Measurements from ENCODE around the gene RALGPS2. TPM values are rescaled to one million over a fixed set of nuclear protein-coding genes. Genes with fewer than 3 reads are reported as not detected.

The RALGPS2 gene
- polyA plus RNA-seq, 1 of the 3 experiments (the other 2 are of a cell fraction), result 5.1 TPM

- TF ChIP-seq REST (IDR thresholded peaks at IDR 0.05; ENCODE audit: low read depth, low read length), result no peak
- TF ChIP-seq CHD2 (IDR thresholded peaks at IDR 0.05; ENCODE audit: low read length, partially characterized antibody), result no peak
- TF ChIP-seq RAD21 (IDR thresholded peaks at IDR 0.05; ENCODE audit: low read length), result no peak
- TF ChIP-seq TEAD4 (IDR thresholded peaks at IDR 0.05; ENCODE audit: borderline replicate concordance, insufficient read depth), result no peak
Measured at GRCh38 chr1:178916448-178917174, 191.6 kb downstream of the RALGPS2 start (continued).

GRCh38 chr1:178918308-178918707 lies 193.3 kb downstream of the RALGPS2 start:
- Histone ChIP-seq H3K79me2 (ENCODE audit: insufficient read depth) (no peaks in the 10 kb centered on the region), H3K27ac (ENCODE audit: low read depth in 2 of 2, low read length in 1 of 2) (no peak overlapping the region), H3K27me3 (ENCODE audit: insufficient read depth) (no peaks in the 10 kb centered on the region), H3K4me3 (ENCODE audit: low read depth in 2 of 2, low read length in 1 of 2) (no peak overlapping the region), H3K9me2 (no peaks in the 10 kb centered on the region), H2AFZ (ENCODE audit: low read depth) (no peak overlapping the region), H3F3A (replicated peaks; ENCODE audit: insufficient read depth) (no peaks in the 10 kb centered on the region), H3K9ac (no peak overlapping the region), H4K20me1 (ENCODE audit: insufficient read depth) (no peaks in the 10 kb centered on the region), H3K4me2 (no peak overlapping the region), H3K36me3 (replicated peaks in 1 of 2; ENCODE audit: control insufficient read depth in 1 of 2, insufficient read depth in 2 of 2, low read length in 1 of 2) (peaks cover 15 to 27% of the 10 kb centered on the region in 2 experiments), H3K9me3 (no peaks in the 10 kb centered on the region), H3K4me1 (ENCODE audit: control insufficient read depth in 1 of 2, insufficient read depth in 2 of 2, low read depth in 1 of 2, low read length in 1 of 2) (no peaks in the 10 kb centered on the region)
- no peak for TF ChIP-seq FOXM1 (IDR thresholded peaks at IDR 0.05; ENCODE audit: low read depth)
- TF ChIP-seq USF1 (IDR thresholded peaks at IDR 0.05; ENCODE audit: borderline replicate concordance, low read depth), result no peak
- no peak for TF ChIP-seq NRF1 (IDR thresholded peaks at IDR 0.05; ENCODE audit: low read depth, low read length)
- TF ChIP-seq GATA2 (CRISPR knock-in tag; IDR thresholded peaks at IDR 0.05), result no peak
- CTCF ChIA-PET, result no interaction called here
- POLR2A ChIA-PET, result no interaction called here
- no peak for DNase-seq
- 84% methylated on average over 6 of the region's 6 CpGs for WGBS (ENCODE audit: low lambda C conversion rate)

GRCh38 chr1:178918955-178919354 lies 193.9 kb downstream of the RALGPS2 start:
- ChIA-PET CTCF (no interaction called here), POLR2A (no interaction called here)
- no peak overlapping the region for H3K9ac ChIP-seq
- H3K9me3 ChIP-seq, result no peaks in the 10 kb centered on the region
- H3F3A ChIP-seq (replicated peaks; ENCODE audit: insufficient read depth), result no peaks in the 10 kb centered on the region
- no peak overlapping the region for H2AFZ ChIP-seq (ENCODE audit: low read depth)
- WGBS (ENCODE audit: low lambda C conversion rate), result 90% methylated on average over 2 of the region's 2 CpGs
- peaks cover 11 to 27% of the 10 kb centered on the region in 2 experiments for H3K36me3 ChIP-seq (replicated peaks in 1 of 2; ENCODE audit: control insufficient read depth in 1 of 2, insufficient read depth in 2 of 2, low read length in 1 of 2)
- H3K27ac ChIP-seq (ENCODE audit: low read depth in 2 of 2, low read length in 1 of 2), result no peak overlapping the region
- no peaks in the 10 kb centered on the region for H3K79me2 ChIP-seq (ENCODE audit: insufficient read depth)
- no peaks in the 10 kb centered on the region for H4K20me1 ChIP-seq (ENCODE audit: insufficient read depth)
- H3K27me3 ChIP-seq (ENCODE audit: insufficient read depth), result no peaks in the 10 kb centered on the region
- H3K9me2 ChIP-seq, result no peaks in the 10 kb centered on the region
- H3K4me1 ChIP-seq (ENCODE audit: control insufficient read depth in 1 of 2, insufficient read depth in 2 of 2, low read depth in 1 of 2, low read length in 1 of 2), result no peaks in the 10 kb centered on the region
- no peak overlapping the region for H3K4me3 ChIP-seq (ENCODE audit: low read depth in 2 of 2, low read length in 1 of 2)
- no peak overlapping the region for H3K4me2 ChIP-seq
- DNase-seq, result no peak
- TF ChIP-seq MXI1 (IDR thresholded peaks at IDR 0.05; ENCODE audit: low read depth, low read length), result no peak
- TF ChIP-seq CHD2 (IDR thresholded peaks at IDR 0.05; ENCODE audit: low read length, partially characterized antibody), result no peak
- no peak for TF ChIP-seq ELF1 (IDR thresholded peaks at IDR 0.05)
- no peak for TF ChIP-seq FOSL2 (IDR thresholded peaks at IDR 0.05; ENCODE audit: borderline replicate concordance, low read depth)
- no peak for TF ChIP-seq JUND (IDR thresholded peaks at IDR 0.05)
- no peak for TF ChIP-seq ZBTB33 (IDR thresholded peaks at IDR 0.05; ENCODE audit: borderline replicate concordance, low read depth)
- TF ChIP-seq NRF1 (IDR thresholded peaks at IDR 0.05; ENCODE audit: low read depth, low read length), result no peak
- no peak for TF ChIP-seq RFX5 (IDR thresholded peaks at IDR 0.05; ENCODE audit: low read length)
- TF ChIP-seq MEF2A (IDR thresholded peaks at IDR 0.05; ENCODE audit: borderline replicate concordance, low read depth), result no peak
- TF ChIP-seq CTCF (IDR thresholded peaks at IDR 0.05), result no peak
